HG02973 (cell line): Measurements from ENCODE around the gene GALNT7.
A peak's percentile ranks its signal among the peaks of the same experiment; 100 is the strongest.

Experiments
- ATAC-seq: cut with Tn5 transposase; IDR thresholded peaks from one replicate; pipeline ENCODE4 v1.9.1; 2021; ENCODE audit warnings: moderate library complexity; ENCODE audit not compliant: unreplicated experiment

GALNT7 gene

GRCh38 chr4:173288698-173289352, 120.2 kb downstream of the GALNT7 start:
- peak; percentile 18 for ATAC-seq

- ATAC-seq = no peak
Observed at GRCh38 chr4:173289353-173289727, 120.7 kb downstream of the GALNT7 start.

- no peak for ATAC-seq
Observed at GRCh38 chr4:173291899-173292298, 123.3 kb downstream of the GALNT7 start.

- ATAC-seq = no peak
Observed at GRCh38 chr4:173293663-173294062, 125.1 kb downstream of the GALNT7 start.

- no peak for ATAC-seq
Observed at GRCh38 chr4:173294444-173294843, 125.8 kb downstream of the GALNT7 start.

- peak; percentile 71 for ATAC-seq
Observed at GRCh38 chr4:173301518-173302201, 133.0 kb downstream of the GALNT7 start.

GRCh38 chr4:173307778-173308177, 139.2 kb downstream of the GALNT7 start:
- no peak for ATAC-seq

- no peak for ATAC-seq
Observed at GRCh38 chr4:173311368-173311767, 142.8 kb downstream of the GALNT7 start.

- ATAC-seq = no peak
Observed at GRCh38 chr4:173314715-173315114, 146.1 kb downstream of the GALNT7 start.

- no peak for ATAC-seq
Observed at GRCh38 chr4:173316060-173316459, 147.4 kb downstream of the GALNT7 start.

GRCh38 chr4:173317004-173317403, 148.4 kb downstream of the GALNT7 start:
- ATAC-seq = peak; percentile 57

GRCh38 chr4:173318240-173318639, 149.6 kb downstream of the GALNT7 start:
- ATAC-seq = no peak

GRCh38 chr4:173318648-173319211, 150.1 kb downstream of the GALNT7 start:
- no peak for ATAC-seq

GRCh38 chr4:173319696-173320095, 151.1 kb downstream of the GALNT7 start:
- ATAC-seq = no peak

GRCh38 chr4:173325007-173325736, 156.6 kb downstream of the GALNT7 start:
- no peak for ATAC-seq

GRCh38 chr4:173328236-173328901, 159.8 kb downstream of the GALNT7 start:
- no peak for ATAC-seq

GRCh38 chr4:173330590-173330989, 162.0 kb downstream of the GALNT7 start:
- ATAC-seq = no peak

GRCh38 chr4:173332021-173332487, 163.4 kb downstream of the GALNT7 start:
- ATAC-seq = no peak

GRCh38 chr4:173332963-173333657, 164.5 kb downstream of the GALNT7 start:
- ATAC-seq = no peak

- ATAC-seq = peak; percentile 2
Observed at GRCh38 chr4:173333658-173334084, 165.1 kb downstream of the GALNT7 start.
